Stimulated activated CD4-positive, alpha-beta T cell treated with anti-CD3 and anti-CD28 coated beads, Interleukin-12 subunit alpha, Interleukin-12 subunit beta, amount 100 ng/mL, for 4 hours (primary cell): ENCODE results near the gene GPD2.

Experiments
- DNase-seq: peaks from one replicate; pipeline ENCODE4 v3.0.0-alpha.2; 2020

Gene GPD2

DNA sequence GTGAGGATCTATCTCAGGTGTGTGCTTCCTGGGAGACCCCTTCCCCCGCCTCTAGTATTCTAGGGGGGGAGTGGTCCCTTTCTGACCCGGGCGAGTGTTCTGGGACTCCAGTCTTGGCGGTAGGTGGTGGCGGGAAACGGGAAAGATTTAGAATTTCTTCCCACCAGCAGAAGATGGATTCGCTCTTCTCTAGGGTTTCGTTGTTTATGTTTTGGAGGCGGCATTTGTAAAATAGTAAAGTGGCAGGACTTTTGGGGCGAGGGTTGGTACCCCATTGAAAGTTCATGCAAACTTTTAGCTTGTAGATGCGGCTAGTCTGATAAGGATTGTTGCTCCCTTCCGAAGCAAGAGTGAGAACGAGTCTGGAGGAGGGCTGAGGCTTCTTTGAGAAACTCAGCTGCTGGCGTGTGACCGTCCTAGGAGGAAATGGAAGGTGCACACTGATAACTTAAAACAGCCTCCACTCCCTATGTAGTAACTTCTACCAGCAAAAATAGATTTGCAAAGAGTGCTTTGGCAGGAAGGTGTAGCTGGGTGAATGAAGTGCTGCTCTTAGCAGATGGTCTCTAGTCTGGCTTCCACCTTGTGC is 412 bp downstream of the GPD2 start:
- no peak for DNase-seq

DNA sequence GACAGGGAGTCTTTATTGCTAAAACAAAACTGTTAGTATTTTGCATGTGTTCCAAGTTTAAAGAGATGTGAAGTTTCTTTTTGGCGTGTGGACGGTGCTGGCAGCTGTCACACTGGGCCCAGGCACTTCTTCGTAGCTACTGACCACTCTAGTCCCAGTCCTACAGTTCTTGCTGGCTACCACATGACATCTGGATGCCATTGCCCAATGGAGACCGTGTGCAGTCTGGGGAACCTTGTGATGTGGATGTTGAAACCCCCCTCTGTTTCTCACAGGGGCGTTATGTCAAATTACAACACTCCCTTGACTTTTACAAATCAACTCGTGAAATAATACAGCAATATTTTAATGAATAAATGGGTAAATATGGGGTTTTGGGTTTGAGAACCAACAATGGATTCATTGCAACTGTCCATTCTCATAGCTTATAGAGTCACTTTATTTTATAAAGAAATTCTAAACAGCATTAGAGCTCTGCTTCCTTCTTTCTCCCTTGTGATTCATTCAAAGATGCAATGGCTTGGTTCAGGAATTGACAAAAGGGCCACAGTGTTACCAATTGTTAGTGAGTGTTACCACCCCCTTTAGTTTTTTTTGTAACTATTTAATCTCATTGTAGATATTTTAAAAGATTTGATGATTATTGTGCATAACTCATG is 1.2 kb downstream of the GPD2 start:
- no peak for DNase-seq

DNA sequence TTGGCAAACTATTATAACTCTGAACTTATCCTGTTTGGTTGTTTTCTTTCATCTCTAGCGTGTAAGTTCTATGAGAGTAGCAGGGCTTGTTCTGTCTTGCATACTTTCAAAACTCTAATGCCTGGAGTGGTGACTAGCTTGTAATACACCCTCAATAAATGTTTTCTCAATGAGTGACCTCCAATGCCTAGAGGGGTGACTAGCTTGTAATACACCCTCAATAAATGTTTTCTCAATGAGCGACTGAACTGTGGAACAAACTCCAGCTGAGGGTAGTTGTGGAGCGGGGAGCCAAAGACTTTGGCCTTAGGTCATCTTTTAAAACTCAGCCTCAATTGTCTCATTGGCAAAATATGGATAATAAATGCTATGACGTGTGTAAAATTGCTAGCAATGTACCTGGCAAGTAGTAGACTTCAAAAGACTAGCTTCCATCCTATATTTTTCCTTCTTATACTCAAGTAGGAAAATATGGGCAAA is 1.8 kb downstream of the GPD2 start:
- no peak for DNase-seq

DNA sequence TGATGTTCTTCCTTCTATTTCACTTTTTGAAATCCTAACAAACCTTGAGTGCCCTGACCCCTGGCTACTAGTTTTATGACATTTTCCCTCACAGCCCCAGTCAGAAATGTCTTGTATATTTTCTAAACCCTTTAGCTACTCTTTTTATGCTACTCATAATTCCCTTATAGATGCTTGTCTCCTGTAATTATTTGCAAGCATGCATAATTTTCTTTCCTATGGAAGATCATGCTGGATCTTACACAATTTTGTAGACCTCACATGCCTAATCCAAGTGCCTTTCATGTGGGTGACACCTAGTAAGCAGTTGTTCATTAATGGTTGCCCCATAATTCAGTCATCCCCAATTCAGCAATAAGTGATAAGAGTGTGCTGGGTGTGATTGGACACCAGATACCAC is 6.9 kb downstream of the GPD2 start:
- DNase-seq: no peak

DNA sequence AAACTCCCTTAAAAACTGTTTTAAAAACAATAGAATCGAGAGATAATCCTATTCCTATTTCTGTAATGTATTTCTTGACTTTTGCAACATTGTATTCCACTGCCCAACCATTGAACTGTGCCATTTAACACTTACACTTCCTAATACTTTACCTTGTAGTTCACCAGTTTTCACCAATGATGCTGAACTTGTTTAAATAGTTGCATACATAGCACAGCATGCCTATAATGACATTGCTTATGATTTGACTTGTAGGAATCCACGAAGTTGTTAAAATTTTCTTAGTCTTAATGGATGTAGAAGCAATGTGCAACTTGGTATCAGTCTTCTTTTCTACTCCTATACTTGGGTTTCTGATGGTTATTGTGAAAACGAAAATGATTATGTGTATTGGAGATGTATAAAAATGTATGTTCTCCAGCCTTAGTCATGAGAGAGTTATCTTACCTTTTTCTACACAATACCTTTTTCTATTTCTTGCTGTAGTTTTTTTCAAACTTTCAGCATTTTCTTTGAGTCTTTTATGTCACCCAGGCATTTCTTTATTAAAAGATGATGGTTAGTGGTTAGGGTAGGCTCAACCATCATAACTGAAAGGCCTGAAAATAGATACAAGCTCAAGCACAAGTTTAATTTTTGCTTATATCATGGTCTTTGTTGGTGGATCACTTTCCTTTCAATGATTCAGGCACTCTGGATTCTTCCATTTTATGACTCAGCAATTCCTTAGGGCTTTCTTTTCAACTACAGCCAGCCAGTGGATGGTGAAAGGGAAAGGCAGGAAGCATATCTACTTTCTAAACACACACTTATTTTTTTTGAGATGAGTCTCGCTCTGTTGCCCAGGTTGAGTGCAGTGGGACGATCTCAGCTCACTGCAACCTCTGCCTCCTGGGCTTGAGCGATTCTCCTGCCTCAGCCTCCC is 9.4 kb downstream of the GPD2 start:
- DNase-seq: no peak

DNA sequence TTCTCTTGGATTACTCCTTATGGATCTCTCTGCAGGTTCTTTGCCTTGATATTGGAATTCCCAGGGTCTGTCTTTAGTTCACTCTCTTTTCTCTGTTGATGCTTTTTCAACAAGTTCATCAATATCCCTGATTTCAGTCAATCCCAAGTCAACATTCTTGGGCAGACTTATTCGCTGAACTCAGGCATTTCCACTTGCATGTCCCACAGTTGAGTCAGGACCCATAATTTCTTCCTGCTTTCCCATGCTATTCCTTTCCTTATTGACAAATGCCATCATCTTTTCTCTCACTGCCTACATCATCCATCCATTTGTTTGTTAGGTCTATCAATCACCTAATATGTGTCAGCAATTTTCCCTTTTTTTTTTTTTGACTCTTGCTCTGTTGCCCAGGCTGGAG is 11.6 kb downstream of the GPD2 start:
- DNase-seq: no peak

DNA sequence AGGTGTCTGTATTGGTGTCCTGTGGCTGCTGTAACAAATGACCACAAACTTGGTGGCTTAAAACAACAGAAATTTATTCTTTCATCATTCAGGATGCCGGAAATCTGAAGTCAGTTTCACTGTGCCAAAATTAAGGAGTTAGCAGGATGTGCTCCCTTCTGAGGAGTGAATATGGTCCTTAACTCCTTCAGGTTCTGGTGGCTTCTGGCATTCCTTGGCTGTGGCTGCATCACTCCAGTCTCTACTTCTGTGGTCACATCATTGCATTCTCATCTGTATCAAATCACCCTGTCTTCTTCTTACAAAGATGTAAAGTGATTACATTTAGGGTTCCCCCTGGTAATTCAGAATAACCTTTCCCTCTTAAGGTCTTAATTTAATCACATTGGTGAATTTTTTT is 12.6 kb downstream of the GPD2 start:
- no peak for DNase-seq

DNA sequence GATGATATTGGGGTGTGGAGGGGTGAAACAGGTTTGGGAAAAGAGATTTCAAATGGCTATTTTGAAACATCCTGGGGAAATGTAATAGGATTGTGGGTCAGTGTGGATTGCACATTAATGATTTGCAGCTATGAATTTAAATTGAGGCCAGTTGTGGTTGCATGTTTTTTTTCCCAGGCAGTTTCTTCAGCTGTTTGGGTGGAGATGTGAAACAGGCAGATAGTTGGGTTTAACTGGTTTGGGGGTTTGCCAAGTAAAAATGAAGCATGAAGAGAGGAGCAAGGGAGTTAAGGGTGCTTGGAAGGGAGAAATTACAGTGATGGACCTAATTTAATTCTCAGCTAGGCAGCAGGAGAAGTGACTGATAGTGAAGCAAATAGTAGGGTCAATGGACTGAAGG is 16.8 kb downstream of the GPD2 start:
- DNase-seq: no peak

DNA sequence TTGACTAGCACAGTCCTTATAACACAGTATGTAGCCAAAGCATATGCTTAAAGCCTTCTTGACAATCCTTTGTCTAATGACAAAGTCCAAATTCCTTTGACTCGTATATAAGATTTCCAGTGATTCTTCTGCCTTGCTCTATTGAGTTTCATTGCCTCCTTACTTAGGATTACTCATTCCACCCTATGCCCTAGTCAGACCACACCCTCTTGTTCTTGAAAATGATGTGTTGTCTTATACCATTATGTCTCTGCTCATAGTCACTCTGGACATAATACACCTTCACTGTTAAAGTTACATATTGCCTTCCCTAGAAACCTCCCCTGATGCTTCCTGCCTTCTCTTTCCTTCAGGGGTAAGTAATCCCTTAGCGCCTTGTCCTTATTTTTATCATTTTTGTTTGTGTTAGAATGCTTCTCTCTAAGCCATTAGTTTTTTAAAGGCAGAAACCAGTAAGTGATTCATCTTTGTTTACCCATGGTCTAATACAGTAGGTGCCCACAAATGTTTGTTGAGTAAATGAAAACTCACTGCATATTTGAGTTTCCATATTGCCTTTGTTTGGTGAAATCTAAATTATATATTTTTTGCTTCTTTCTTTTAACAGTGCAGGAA is 19.3 kb downstream of the GPD2 start:
- DNase-seq: no peak

DNA sequence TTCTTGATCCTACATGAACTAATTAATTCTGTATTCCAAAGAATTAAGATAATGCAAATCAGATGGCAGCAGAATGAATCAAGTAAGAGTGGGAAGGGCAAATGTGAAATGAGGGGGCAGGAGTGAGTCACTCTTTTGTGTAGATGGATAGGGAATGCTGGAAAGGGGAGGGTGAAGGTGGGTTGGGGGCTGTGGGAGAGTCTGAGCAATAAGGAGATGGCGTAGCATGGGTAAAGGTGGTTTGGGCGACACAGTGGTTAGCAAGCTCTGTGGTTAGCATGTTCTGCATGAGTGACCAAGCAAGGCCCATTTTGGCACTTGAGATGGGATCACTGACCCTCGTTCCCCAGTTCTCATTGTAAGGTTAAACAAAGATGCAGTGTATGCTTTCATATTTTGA is 20.4 kb downstream of the GPD2 start:
- DNase-seq: no peak

DNA sequence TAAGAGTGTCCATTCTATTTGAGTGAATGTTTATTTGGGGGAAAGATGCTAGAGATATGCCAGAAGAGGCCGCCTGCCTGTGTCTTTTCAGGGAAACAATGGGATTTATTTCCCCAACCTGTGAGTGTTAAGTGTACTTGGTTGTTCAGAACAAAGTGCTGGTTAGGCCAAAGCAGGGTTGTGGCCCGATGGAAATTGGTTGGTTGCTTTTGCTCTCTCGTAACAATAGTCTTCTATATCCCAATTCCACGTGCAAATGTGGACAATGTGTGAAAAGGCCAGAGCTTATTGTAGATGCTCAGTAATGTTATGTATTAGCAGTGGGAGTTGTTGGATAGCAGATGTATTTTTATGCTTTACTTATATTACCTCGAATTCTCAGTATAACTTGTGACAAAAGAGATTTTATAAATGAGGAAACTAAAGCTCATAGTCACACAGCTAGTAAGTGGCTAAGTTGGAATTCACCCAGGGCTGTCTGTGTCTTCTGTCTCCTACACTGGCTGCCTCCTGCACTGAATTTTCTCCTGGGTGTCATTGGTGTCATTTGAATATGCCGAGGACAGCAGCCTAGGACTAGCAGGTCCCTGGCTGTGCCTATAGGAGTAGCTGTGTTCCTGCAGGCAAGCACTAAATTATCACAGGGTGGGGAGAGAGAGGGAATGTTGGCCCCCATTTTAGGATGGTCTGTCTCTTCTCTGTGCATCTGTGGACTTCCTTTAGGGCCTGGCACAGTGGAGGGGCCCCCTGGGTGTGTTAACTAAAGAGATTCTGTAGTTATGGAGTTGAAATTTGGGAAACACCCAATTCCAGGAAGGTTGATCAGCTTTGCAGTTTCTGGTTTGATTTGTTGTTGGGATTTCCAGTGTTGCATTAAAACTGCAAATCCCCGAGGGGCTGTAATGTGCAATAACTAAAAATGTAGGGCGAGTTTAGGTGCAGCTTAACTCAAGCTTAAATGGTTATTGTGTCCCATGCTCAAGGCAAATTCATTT is 21.6 kb downstream of the GPD2 start:
- DNase-seq: no peak

DNA sequence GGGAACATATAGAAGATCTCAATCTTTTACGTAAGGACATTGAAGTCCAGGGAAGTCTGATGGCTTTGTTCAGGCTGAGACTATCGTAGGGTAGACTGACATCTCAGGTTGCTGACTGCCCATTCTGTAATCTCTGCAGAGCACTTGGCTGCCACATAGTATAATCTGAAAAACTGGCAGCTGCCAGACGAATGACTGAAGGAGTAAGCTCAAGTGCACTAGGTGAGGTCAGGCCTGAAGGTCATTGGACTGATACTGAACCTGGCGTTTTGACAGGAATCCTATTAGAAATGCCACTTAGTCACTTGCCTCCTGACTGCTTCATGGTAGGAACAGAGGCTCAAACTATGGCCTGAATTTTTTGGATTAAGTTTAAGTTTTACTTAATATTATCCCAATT is 23.5 kb downstream of the GPD2 start:
- DNase-seq: no peak

DNA sequence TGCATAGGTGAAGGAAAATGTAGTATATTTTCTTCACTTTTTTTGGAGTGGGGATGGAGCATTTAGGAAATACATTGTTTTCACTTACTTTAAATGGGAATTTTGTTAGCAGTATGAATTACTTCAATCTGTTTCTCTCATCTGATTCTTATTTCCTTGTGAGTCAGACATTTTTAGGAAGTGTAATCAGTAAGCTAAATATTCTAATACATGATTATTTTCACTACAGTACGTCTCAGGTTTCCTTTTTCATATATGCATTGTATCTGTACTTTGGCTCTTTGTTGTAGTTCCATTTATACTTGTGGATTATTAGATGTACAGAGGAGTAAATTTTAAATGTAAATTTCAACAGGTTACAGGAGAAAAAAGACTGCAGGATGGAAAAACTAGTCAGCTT is 27.9 kb downstream of the GPD2 start:
- DNase-seq: no peak

DNA sequence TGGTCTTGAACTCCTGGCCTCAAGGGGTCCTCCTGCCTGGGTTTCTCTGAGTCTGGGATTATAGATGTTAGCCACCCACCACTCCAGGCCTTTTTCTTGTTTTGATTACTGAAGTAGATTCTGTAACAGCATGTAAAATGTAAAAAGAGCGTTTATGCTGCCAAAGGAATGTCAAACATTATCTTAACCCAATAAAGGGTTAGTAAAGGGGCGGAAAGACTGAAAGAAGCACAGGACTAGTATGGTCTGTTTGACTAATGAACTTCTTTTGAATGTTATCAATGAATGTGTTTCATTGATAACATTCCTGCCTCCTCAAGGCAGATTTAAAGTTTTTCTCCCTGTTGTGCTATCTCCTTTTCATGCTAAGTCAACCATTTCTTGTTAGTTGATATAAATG is 29.4 kb downstream of the GPD2 start:
- no peak for DNase-seq

DNA sequence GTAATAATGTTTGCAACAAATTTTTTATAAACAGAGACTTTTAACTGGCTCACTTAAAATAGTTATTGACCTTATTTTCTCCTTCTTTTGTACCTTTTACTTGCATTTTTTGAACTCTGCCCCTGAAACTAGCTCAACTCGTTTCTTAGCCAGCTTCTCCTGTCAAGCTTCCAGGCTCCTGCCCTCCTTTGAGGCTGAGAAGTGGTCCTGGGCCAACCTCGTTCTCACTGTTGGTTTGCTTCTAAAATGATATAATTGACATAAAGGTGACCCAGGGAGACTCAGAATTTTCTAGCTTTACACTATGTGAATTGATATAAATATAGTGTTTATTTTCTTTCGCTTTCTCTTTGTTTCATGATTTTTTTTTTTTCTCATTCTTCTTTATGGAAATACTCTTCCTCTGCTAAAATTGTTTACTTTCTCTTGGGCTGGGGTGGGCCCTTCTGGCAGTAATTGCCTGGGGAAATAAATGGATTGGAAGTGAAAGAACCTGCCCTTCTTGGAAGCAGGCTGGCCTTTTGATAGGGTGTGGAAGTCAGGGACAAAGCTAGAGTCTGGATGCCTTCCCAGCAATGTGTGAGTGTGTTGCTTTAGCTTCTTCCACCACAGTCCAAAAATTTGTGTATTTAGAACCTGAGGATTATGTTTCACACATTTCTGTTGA is 30.7 kb downstream of the GPD2 start:
- DNase-seq: no peak

DNA sequence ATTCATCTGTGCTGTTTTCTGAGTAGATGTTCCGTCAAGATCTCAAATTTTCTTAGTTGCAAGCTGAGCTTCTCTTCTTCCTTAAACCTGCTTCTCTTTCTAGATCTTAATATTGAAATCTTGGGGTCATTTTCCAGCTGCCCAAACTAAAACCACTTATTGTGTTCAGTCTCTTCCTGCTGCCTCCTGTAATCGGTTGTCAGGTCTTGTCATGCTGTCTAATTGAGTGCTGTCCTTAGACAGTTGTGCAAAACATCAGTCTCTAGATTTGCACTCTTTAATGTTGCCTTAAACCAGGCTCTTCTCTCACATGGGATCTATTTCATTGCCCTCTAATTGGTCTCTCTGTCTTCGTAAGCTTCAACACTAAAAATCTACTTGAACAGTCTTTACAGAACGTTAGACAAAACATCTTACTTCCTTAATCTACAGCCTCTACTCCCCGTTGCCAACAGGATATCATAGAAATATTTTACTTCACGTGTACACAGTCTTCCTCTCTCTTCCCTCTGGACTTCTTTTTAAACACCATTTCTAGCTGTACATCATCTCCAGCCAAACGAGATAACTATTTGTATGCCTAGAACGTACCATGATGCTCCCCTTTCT is 34.9 kb downstream of the GPD2 start:
- no peak for DNase-seq

DNA sequence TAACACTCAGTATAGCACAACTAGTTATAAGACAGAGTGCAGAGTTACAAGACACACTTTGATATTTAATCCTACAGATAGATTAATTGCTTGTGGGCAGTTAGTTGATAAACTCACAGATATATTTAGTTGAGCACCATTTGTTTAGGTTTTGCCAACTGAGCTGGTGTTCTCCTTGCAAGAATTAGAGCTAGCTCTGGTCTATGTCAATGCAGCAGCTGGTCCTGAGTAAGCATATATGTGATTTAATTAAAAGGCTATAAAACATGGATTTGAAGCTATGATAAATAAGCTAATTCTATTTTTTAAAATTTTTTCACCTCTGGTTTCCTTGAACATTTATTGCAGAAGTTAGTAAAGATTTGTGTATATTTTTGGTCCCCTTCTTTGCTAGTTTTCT is 35.6 kb downstream of the GPD2 start:
- no peak for DNase-seq

DNA sequence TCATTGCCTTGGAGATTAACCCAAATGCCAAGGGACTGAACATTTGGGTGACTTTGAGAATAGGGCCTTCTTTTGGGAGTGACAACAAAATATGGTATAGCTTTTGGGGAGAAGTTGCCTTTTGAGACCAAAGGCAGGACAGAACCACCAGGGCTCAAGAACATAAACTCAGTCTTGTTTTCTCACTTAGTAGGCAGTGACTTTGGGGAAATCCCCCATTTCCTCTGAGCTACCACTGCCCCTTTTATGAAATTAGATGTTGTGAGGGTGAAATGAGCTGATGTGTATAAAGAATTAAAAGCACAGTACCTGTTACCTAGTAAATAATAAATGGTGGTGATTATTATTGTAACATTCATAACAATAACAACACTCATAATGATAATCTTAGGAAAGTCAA is 36.5 kb downstream of the GPD2 start:
- no peak for DNase-seq

DNA sequence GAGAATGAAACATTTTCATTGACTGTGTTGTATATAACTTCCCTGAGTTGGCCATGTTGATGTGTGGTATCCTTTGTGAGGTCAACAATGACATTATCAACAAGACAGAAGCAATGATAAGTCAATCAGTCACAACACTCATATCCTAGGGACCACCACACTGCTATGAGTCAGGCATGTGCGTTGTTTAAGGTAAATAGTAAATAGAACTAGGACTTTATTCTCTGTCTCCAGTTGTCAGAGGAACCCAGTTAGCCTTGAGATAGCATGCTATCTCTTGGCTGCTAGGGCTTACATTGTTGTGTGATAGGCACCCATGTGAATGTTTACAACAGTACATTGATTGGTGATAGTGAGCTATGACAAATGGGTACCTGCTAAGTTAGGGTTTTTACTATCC is 37.3 kb downstream of the GPD2 start:
- DNase-seq: no peak

DNA sequence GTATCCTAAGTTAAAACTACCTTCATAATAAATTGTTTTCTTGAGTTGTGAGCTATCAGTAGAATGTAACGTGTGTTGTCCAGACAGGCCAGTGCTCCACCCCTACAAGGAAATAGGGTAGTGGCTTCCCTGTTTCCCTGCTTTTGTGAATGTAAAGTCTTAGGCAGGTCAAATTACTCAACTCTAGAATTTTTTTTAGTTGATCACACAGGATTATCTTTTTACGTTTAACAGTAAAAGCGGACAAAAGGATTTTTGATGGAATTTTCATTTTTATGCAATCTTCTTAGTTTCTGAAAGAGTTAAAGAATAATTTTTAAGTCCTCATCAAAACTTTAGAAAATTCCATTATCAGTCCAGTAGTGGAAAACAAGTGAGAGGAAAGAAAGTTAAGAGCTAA is 38.2 kb downstream of the GPD2 start:
- DNase-seq: no peak
